ENCODE results near the gene LHPP.

Gene LHPP

DNA sequence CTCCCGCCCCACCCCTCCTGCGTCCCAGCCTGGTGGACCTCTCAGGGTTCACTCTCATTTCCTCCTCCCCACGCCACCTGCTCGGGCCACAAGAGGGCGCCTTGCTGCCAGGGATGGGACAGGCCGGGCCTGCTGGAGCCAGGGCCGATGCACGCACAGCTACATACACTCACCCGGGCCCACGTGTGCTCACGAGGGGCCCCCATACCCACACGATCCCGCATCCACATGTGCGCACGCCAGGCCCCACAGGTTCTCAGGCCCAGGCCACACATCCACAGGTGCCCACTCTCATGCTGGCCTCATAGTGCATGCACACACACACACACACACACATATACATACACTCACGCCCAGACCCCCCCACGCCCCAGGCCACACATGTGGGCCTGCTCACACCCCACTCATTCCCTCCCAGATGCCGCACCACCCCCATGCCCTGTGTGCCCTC lies 68.6 kb downstream of the LHPP start:
- TF ChIP-seq, protein P1, sequence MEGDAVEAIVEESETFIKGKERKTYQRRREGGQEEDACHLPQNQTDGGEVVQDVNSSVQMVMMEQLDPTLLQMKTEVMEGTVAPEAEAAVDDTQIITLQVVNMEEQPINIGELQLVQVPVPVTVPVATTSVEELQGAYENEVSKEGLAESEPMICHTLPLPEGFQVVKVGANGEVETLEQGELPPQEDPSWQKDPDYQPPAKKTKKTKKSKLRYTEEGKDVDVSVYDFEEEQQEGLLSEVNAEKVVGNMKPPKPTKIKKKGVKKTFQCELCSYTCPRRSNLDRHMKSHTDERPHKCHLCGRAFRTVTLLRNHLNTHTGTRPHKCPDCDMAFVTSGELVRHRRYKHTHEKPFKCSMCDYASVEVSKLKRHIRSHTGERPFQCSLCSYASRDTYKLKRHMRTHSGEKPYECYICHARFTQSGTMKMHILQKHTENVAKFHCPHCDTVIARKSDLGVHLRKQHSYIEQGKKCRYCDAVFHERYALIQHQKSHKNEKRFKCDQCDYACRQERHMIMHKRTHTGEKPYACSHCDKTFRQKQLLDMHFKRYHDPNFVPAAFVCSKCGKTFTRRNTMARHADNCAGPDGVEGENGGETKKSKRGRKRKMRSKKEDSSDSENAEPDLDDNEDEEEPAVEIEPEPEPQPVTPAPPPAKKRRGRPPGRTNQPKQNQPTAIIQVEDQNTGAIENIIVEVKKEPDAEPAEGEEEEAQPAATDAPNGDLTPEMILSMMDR (IDR thresholded peaks at IDR 0.05) = peak; percentile 84
- Histone ChIP-seq H3K4me1 (ENCODE audit: control insufficient read depth in 1 of 2, insufficient read depth in 1 of 2, low read depth in 1 of 2, low read length in 1 of 2) (peaks cover 16 to 17% of the 10 kb centered on the region in 2 experiments), H3K27me3 (no peaks in the 10 kb centered on the region), H3K9me3 (no peaks in the 10 kb centered on the region), H3K27ac (no peak overlapping the region), H3K4me3 (ENCODE audit: low read depth in 1 of 2, low read length in 1 of 2) (no peak overlapping the region), H3K36me3 (no peaks in the 10 kb centered on the region)

- TF ChIP-seq, protein P1 (IDR thresholded peaks at IDR 0.05) = no peak
- no peak overlapping the region for H3K4me3 ChIP-seq (ENCODE audit: low read depth in 1 of 2, low read length in 1 of 2)
- H3K9me3 ChIP-seq = no peaks in the 10 kb centered on the region
- H3K27ac ChIP-seq = no peak overlapping the region
- no peaks in the 10 kb centered on the region for H3K36me3 ChIP-seq
- H3K27me3 ChIP-seq = no peaks in the 10 kb centered on the region
- peaks cover 22 to 23% of the 10 kb centered on the region in 2 experiments for H3K4me1 ChIP-seq (ENCODE audit: control insufficient read depth in 1 of 2, insufficient read depth in 1 of 2, low read depth in 1 of 2, low read length in 1 of 2)
Observed at GRCh38 chr10:124530816-124531215, 69.2 kb downstream of the LHPP start.

GRCh38 chr10:124532106-124532641 lies 70.6 kb downstream of the LHPP start:
- Histone ChIP-seq H3K4me3 (ENCODE audit: low read depth in 1 of 2, low read length in 1 of 2) (no peak overlapping the region), H3K27me3 (no peaks in the 10 kb centered on the region), H3K36me3 (no peaks in the 10 kb centered on the region), H3K9me3 (no peaks in the 10 kb centered on the region), H3K27ac (no peak overlapping the region), H3K4me1 (ENCODE audit: control insufficient read depth in 1 of 2, insufficient read depth in 1 of 2, low read depth in 1 of 2, low read length in 1 of 2) (peaks cover 29 to 30% of the 10 kb centered on the region in 2 experiments)
- TF ChIP-seq, protein P1 (IDR thresholded peaks at IDR 0.05) = no peak

DNA sequence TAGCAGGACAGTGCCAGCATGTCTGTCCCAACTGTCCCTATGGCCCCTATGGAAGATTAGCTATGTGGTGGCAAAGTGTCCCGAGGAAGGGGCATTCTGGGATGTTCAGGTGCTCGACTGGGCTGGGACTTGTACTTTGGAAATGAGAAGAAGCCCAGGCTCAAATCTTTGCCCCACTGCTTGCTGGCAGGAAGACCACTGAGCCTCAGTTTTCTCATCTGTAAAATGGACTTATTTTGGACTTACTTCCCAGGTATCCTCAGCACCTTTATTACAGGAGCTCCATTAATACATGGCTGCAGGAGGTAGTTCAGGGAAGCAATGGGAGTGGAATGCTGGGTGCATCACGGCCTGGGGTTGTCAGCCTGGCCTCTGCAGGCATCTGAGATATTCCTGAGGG lies 71.2 kb downstream of the LHPP start:
- TF ChIP-seq, protein P1 (IDR thresholded peaks at IDR 0.05) = no peak
- Histone ChIP-seq H3K4me1 (ENCODE audit: control insufficient read depth in 1 of 2, insufficient read depth in 1 of 2, low read depth in 1 of 2, low read length in 1 of 2) (peaks cover 29 to 30% of the 10 kb centered on the region in 2 experiments), H3K4me3 (ENCODE audit: low read depth in 1 of 2, low read length in 1 of 2) (no peak overlapping the region), H3K27me3 (no peaks in the 10 kb centered on the region), H3K36me3 (no peaks in the 10 kb centered on the region), H3K27ac (no peak overlapping the region), H3K9me3 (no peaks in the 10 kb centered on the region)

GRCh38 chr10:124533266-124533665 lies 71.6 kb downstream of the LHPP start:
- TF ChIP-seq, protein P1 (IDR thresholded peaks at IDR 0.05) = no peak
- peaks cover 29 to 30% of the 10 kb centered on the region in 2 experiments for H3K4me1 ChIP-seq (ENCODE audit: control insufficient read depth in 1 of 2, insufficient read depth in 1 of 2, low read depth in 1 of 2, low read length in 1 of 2)
- no peak overlapping the region for H3K27ac ChIP-seq
- no peaks in the 10 kb centered on the region for H3K9me3 ChIP-seq
- no peaks in the 10 kb centered on the region for H3K36me3 ChIP-seq
- no peak overlapping the region for H3K4me3 ChIP-seq (ENCODE audit: low read depth in 1 of 2, low read length in 1 of 2)
- no peaks in the 10 kb centered on the region for H3K27me3 ChIP-seq
